ES-I3 (cell line): Measurements from ENCODE around the gene SPRY4.

Source experiments
- H3K36me3 ChIP-seq: 2 replicates; pipeline ENCODE4 v1.6.1; 2013; ENCODE audit warnings: mild to moderate bottlenecking, low read length, control low read depth, moderate library complexity; ENCODE audit not compliant: insufficient read depth
- H3K4me1 ChIP-seq: 2 replicates; pipeline ENCODE4 v1.6.1; 2013; ENCODE audit warnings: mild to moderate bottlenecking, control low read depth, low read length; ENCODE audit not compliant: insufficient read depth
- H3K9ac ChIP-seq: 2 replicates; pipeline ENCODE4 v1.6.1; 2013; ENCODE audit warnings: low read depth, mild to moderate bottlenecking, low read length, moderate library complexity
- H3K9me3 ChIP-seq: 2 replicates; pipeline ENCODE4 v1.6.1; 2013; ENCODE audit warnings: mild to moderate bottlenecking, low read length, moderate library complexity; ENCODE audit not compliant: control insufficient read depth, insufficient read depth

SPRY4 gene

DNA sequence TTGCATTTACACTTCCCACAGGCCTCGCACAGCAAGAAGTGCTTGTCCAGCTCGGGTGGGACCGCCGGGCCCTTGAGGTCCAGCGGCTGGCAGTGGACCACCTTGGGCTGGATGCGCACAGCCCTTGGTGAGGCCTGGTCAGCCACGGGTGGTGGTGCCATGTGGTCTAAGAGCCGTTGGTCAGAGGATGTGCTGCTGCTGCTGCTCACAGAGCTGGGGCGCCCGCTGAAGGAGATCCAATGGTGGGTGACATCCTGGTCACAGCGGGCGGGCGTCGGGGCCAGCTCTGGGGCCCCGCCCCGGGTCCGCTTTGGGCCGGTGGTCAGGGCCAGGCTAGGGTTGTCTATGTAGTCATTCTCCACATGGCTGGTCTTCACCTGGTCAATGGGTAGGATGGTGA, 10.2 kb downstream of the SPRY4 start:
- Histone ChIP-seq H3K9me3 (no peaks in the 10 kb centered on the region), H3K4me1 (peaks cover 62% of the 10 kb centered on the region), H3K36me3 (peaks cover 71% of the 10 kb centered on the region), H3K9ac (no peak overlapping the region)

- H3K36me3 ChIP-seq: peaks cover 69% of the 10 kb centered on the region
- H3K4me1 ChIP-seq: peaks cover 57% of the 10 kb centered on the region
- no peak overlapping the region for H3K9ac ChIP-seq
- H3K9me3 ChIP-seq: no peaks in the 10 kb centered on the region
These were observed 10.7 kb downstream of the SPRY4 start for GRCh38 chr5:142314109-142314508.

DNA sequence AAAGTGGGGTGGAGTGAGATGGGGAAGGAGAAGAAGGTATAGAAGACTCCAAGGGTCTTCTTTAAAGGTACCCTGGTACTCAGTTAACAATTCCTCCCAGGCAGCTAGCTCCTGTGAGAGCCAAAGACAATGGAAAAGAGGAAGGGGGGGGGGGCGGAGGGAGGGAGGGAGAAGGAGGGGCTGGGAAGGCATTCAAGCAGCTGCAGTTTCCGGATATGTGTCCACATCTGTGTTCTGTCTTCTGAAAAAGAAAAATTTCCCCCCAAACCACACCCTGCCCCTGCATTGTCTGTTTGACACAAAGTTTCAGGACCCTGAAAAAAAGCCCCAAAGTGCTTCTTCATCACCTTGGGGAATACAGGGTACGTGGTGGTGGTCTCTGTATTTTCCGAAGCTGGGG, 11.1 kb downstream of the SPRY4 start:
- H3K4me1 ChIP-seq: peaks cover 53% of the 10 kb centered on the region
- H3K36me3 ChIP-seq: peaks cover 67% of the 10 kb centered on the region
- H3K9ac ChIP-seq: no peak overlapping the region
- H3K9me3 ChIP-seq: no peaks in the 10 kb centered on the region

DNA sequence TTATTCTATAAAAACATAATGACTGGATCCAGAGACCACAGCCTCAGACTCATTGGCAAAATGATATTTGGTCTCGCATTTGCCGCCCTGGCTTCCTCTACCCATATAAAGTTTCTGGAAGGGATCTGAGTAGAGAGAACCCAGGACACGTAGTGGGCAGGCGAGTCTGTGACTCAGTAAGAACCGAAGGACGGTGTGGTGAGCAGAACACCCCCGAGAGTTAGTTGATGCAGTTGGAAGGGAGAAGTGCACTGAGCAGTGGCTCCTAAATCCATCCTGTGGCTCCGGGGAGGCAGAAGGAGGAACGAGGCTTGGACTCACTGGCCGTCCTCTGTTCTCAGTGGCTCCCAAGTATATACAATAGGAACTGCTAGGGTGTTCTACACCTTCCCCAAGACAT, 11.5 kb downstream of the SPRY4 start:
- H3K36me3 ChIP-seq: peaks cover 67% of the 10 kb centered on the region
- peaks cover 49% of the 10 kb centered on the region for H3K4me1 ChIP-seq
- no peaks in the 10 kb centered on the region for H3K9me3 ChIP-seq
- no peak overlapping the region for H3K9ac ChIP-seq

GRCh38 chr5:142312399-142312798, 12.4 kb downstream of the SPRY4 start:
- no peak overlapping the region for H3K9ac ChIP-seq

DNA sequence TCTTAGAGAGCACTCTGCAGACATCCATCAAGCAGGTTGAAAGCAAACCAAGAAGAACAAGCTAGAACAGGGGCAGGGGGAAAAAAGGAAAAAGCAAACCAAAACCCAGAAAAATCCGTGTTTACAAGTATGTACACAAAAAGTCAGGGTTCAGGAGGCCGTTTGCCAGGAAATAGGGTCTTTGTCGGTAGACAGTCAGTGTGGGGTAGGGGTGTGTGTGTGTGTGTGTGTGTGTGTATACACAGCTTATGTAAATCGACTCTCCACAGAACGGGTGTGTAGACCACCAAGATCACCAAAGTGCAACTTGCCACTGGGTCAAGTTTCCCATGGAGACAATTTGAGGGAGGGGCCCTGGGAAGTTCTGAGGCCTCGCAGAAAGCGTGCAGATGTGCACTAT, 13.1 kb downstream of the SPRY4 start:
- H3K9me3 ChIP-seq: no peaks in the 10 kb centered on the region
- peaks cover 61% of the 10 kb centered on the region for H3K36me3 ChIP-seq
- H3K4me1 ChIP-seq: peaks cover 43% of the 10 kb centered on the region
- no peak overlapping the region for H3K9ac ChIP-seq

More at GRCh38 chr5:142312399-142312798, 12.4 kb downstream of the SPRY4 start:
- H3K9me3 ChIP-seq: no peaks in the 10 kb centered on the region
- peaks cover 45% of the 10 kb centered on the region for H3K4me1 ChIP-seq
- H3K36me3 ChIP-seq: peaks cover 68% of the 10 kb centered on the region

GRCh38 chr5:142310803-142311202, 14.0 kb downstream of the SPRY4 start:
- H3K9ac ChIP-seq: no peak overlapping the region
- peaks cover 37% of the 10 kb centered on the region for H3K4me1 ChIP-seq
- H3K36me3 ChIP-seq: peaks cover 56% of the 10 kb centered on the region
- no peaks in the 10 kb centered on the region for H3K9me3 ChIP-seq

DNA sequence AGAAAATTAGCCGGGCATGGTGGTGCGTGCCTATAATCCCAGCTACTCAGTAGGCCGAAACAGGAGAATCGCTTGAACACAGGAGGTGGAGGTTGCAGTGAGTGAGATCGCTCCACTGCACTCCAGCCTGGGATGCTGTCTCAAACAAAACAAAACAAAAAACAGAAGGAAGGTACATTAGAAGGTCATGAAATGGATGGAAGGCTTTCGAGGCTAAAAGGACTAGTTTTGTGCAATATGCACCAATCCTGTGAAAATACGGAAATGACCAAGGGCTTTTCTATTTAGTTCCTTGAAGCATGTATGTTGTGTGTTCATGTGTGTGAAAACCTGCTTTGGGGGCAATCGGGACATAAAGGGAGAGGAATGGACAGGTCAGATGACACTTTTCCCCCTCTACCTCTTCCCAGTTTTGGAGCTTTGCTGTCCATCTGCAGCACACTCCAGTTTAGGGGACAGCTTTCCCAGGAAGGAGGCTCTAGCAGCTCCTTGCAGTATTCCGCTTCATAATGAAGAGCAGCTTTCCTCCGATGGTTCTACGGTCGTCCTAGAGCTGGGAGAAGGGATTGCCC, 15.0 kb downstream of the SPRY4 start:
- Histone ChIP-seq H3K36me3 (peaks cover 47% of the 10 kb centered on the region), H3K9me3 (no peaks in the 10 kb centered on the region), H3K9ac (no peak overlapping the region), H3K4me1 (peaks cover 32% of the 10 kb centered on the region)

DNA sequence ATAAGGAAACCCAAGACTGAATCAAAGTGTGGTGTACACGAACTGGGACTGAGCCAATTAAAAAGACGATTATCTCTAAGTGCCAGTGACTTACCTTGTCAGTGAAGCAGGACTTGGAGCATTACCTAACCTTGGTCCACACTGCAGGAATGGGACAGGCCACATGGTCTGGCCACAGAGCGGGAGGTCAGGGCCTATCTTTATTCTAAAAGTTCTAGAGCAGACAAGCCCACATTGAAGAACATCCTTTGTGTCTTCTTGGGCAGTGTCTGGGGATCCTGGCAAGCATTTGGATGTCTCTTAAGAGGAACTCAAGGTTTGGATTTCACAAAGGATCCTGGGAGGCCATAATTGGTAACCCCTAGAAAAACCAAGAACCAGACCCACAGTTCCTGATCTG, 16.5 kb downstream of the SPRY4 start:
- H3K4me1 ChIP-seq: peaks cover 26% of the 10 kb centered on the region
- H3K9ac ChIP-seq: no peak overlapping the region
- H3K9me3 ChIP-seq: no peaks in the 10 kb centered on the region
- peaks cover 43% of the 10 kb centered on the region for H3K36me3 ChIP-seq

- peaks cover 19% of the 10 kb centered on the region for H3K4me1 ChIP-seq
- H3K9ac ChIP-seq: no peak overlapping the region
- peaks cover 34% of the 10 kb centered on the region for H3K36me3 ChIP-seq
These were observed 17.5 kb downstream of the SPRY4 start for GRCh38 chr5:142307146-142307890.

DNA sequence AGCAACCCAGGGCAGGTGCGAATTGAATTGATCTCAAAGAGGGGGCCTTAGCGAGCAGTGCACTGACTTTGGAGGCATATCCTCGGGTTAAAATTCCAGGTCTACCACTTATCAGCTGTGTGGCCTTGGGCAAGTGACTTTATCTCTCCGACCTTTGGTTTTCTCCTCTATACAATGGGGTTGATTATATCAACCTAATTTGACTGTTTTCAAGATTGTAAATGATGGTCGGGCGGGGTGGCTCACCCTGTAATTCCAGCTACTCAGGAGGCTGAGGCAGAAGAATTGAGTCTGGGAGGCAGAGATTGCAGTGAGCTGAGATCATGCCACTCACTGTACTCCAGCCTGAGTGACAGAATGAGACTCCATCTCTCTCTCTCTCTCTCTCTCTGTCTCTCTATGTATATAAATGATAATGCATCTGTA, 18.7 kb downstream of the SPRY4 start:
- peaks cover 26% of the 10 kb centered on the region for H3K36me3 ChIP-seq

More at GRCh38 chr5:142307146-142307890, 17.5 kb downstream of the SPRY4 start:
- H3K9me3 ChIP-seq: no peaks in the 10 kb centered on the region

GRCh38 chr5:142305211-142305610, 19.6 kb downstream of the SPRY4 start:
- Histone ChIP-seq H3K9me3 (no peaks in the 10 kb centered on the region), H3K4me1 (peaks cover 5% of the 10 kb centered on the region), H3K9ac (no peak overlapping the region), H3K36me3 (peaks cover 17% of the 10 kb centered on the region)

More for the DNA sequence above, 18.7 kb downstream of the SPRY4 start:
- H3K4me1 ChIP-seq: peaks cover 9% of the 10 kb centered on the region
- no peak overlapping the region for H3K9ac ChIP-seq
- no peaks in the 10 kb centered on the region for H3K9me3 ChIP-seq

GRCh38 chr5:142304013-142304701, 20.7 kb downstream of the SPRY4 start:
- Histone ChIP-seq H3K4me1 (peaks cover 5% of the 10 kb centered on the region), H3K9ac (no peak overlapping the region), H3K9me3 (no peaks in the 10 kb centered on the region), H3K36me3 (peaks cover 9% of the 10 kb centered on the region)

- Histone ChIP-seq H3K9ac (no peak overlapping the region), H3K9me3 (no peaks in the 10 kb centered on the region), H3K36me3 (peaks cover 9% of the 10 kb centered on the region), H3K4me1 (peaks cover 5% of the 10 kb centered on the region)
These were observed 21.3 kb downstream of the SPRY4 start for GRCh38 chr5:142303565-142303964.

DNA sequence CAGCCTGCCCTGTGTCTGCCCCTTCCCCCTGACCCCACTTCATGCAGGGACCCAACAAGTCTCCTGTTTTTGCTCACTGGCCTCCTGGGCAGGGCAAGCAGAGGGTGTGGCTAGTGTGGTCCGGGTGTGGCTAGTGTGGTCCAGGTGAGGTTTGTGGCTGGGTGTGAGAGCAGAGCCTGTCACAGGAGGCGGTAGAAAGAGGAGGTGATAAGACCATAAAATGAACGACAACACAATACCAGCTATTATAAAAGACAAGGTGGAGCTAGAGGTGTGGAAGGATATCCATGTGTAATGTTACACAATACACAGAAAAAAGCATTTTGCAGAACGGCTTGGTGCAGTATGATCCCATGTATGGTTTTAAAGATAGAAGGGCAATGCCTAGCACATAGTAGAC, 23.3 kb downstream of the SPRY4 start:
- H3K4me1 ChIP-seq: peaks cover 11% of the 10 kb centered on the region
- H3K36me3 ChIP-seq: peaks cover 5% of the 10 kb centered on the region
- H3K9me3 ChIP-seq: no peaks in the 10 kb centered on the region
- no peak overlapping the region for H3K9ac ChIP-seq
